Measurements from ENCODE around the gene RPS4Y2. TPM values are rescaled to one million over a fixed set of nuclear protein-coding genes. Genes with fewer than 3 reads are reported as not detected.

Gene RPS4Y2
- total and polyA plus RNA-seq, 4 donors, result not detected

DNA sequence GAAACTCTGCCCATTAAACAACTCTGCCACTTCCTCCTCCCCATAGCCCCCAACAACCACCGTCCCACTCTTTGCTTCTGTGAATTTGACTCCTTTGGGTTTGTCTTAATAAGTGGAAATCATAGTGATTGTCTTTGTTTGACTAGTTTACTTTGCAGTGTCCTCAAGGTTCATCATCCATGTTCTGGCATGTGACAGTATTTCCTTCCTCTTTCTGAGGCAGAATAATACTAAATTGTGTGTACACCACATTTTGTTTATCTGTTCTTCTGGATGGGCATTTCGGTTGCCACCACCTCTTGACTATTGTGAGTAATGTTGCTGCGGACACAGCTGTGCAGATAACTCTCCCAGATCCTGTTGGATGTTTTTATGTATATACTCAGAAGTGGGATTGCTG is 14.8 kb downstream of the RPS4Y2 start:
- H3K9ac ChIP-seq (ENCODE audit: low read depth in 1 of 2, low read length in 2 of 2), result no peak overlapping the region
- no peak for TF ChIP-seq JUND (IDR thresholded peaks at IDR 0.05)
- TF ChIP-seq, protein P1, sequence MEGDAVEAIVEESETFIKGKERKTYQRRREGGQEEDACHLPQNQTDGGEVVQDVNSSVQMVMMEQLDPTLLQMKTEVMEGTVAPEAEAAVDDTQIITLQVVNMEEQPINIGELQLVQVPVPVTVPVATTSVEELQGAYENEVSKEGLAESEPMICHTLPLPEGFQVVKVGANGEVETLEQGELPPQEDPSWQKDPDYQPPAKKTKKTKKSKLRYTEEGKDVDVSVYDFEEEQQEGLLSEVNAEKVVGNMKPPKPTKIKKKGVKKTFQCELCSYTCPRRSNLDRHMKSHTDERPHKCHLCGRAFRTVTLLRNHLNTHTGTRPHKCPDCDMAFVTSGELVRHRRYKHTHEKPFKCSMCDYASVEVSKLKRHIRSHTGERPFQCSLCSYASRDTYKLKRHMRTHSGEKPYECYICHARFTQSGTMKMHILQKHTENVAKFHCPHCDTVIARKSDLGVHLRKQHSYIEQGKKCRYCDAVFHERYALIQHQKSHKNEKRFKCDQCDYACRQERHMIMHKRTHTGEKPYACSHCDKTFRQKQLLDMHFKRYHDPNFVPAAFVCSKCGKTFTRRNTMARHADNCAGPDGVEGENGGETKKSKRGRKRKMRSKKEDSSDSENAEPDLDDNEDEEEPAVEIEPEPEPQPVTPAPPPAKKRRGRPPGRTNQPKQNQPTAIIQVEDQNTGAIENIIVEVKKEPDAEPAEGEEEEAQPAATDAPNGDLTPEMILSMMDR (IDR thresholded peaks at IDR 0.05; ENCODE audit: low read depth, low read length, missing input control), result no peak
- no peak for TF ChIP-seq HNF4G (IDR thresholded peaks at IDR 0.05)
- no peak for TF ChIP-seq FOXA1 (IDR thresholded peaks at IDR 0.05)
- no peak for TF ChIP-seq FOXA2 (IDR thresholded peaks at IDR 0.05)
- TF ChIP-seq TAF1 (conservative IDR thresholded peaks at IDR 0.05), result no peak
- TF ChIP-seq NR2F2 (IDR thresholded peaks at IDR 0.05), result no peak
- TF ChIP-seq, protein P2, sequence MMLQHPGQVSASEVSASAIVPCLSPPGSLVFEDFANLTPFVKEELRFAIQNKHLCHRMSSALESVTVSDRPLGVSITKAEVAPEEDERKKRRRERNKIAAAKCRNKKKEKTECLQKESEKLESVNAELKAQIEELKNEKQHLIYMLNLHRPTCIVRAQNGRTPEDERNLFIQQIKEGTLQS (IDR thresholded peaks at IDR 0.05), result no peak
- no peak for DNase-seq (ENCODE audit: low spot score)
- H3K27ac ChIP-seq (ENCODE audit: low read depth in 1 of 2, low read length in 2 of 2), result no peak overlapping the region
- no peaks in the 10 kb centered on the region for H3K27me3 ChIP-seq (ENCODE audit: control insufficient read depth in 4 of 4, insufficient read depth in 4 of 4, low read length in 3 of 4)
- 70% methylated on average over 3 of the region's 3 CpGs for WGBS
- H3K4me1 ChIP-seq (ENCODE audit: control insufficient read depth in 4 of 4, insufficient read depth in 4 of 4, low read length in 3 of 4), result no peaks in the 10 kb centered on the region
- H3K4me3 ChIP-seq (ENCODE audit: low read depth in 1 of 3, low read length in 3 of 3), result no peak overlapping the region
- no peaks in the 10 kb centered on the region for H3K36me3 ChIP-seq (ENCODE audit: control insufficient read depth in 4 of 4, insufficient read depth in 3 of 4, low read depth in 1 of 4, low read length in 3 of 4)
- no peaks in the 10 kb centered on the region for H3K9me3 ChIP-seq (ENCODE audit: control insufficient read depth in 4 of 4, low read length in 3 of 4)

DNA sequence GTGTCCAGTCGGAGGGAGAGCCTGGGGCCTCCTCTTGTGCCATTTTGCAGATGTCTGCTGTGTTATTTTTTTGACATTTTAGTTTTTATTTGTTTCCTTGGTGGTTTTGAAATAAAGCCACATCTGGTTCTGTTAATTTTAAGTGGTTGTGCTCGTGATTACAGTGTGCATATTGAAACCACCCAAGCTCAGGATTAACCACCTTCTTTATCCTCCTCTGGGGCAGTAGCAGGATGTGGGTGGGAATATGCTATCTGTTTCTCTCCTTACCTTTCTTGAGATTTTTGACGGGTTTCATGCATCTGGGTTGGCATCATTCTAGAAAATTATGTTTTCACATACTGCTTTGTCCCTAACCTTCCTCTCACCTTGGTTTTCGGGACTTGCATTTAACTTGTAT is 20.2 kb downstream of the RPS4Y2 start:
- no peaks in the 10 kb centered on the region for H3K9me3 ChIP-seq (ENCODE audit: control insufficient read depth in 4 of 4, low read length in 3 of 4)
- WGBS, result 60% methylated on average over 4 of the region's 4 CpGs

DNA sequence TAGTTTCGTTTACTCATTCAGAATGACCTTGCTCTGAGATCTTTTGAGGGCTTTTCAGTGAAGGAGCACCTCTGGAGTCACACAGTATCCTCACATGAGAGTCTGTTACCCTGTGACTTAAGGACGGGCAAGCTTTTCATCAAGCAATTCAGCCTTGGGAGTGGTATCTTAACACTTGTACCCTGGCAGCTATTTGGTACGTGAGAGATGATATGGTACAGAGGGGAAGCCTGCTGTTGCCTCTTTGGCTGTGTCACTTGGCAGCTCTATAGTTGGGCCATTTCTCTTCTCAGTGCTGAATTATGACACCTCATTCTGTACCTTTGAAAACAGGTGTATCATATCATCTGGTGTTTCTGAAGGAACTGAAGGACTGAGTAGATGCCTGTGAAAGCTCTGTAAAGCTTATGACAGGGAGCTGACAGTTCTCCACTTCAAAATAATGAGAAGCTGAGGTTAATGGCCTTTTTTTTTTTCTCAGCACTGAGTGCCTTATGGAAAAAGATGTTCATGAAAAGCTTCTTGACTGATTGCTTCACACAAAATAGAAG is 24.3 kb downstream of the RPS4Y2 start:
- H3K4me3 ChIP-seq (ENCODE audit: low read depth in 1 of 3, low read length in 3 of 3), result no peak overlapping the region
- no peaks in the 10 kb centered on the region for H3K4me1 ChIP-seq (ENCODE audit: control insufficient read depth in 4 of 4, insufficient read depth in 4 of 4, low read length in 3 of 4)
- TF ChIP-seq, protein P3, sequence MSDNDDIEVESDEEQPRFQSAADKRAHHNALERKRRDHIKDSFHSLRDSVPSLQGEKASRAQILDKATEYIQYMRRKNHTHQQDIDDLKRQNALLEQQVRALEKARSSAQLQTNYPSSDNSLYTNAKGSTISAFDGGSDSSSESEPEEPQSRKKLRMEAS (IDR thresholded peaks at IDR 0.05), result no peak
- TF ChIP-seq RAD21 (IDR thresholded peaks at IDR 0.05), result no peak
- TF ChIP-seq YY1 (IDR thresholded peaks at IDR 0.05), result no peak
- no peak for TF ChIP-seq EGR1 (IDR thresholded peaks at IDR 0.05; ENCODE audit: low read depth in 2 of 2)
- TF ChIP-seq, protein P1 (IDR thresholded peaks at IDR 0.05; ENCODE audit: low read depth, low read length, missing input control), result no peak
- TF ChIP-seq, protein P4, sequence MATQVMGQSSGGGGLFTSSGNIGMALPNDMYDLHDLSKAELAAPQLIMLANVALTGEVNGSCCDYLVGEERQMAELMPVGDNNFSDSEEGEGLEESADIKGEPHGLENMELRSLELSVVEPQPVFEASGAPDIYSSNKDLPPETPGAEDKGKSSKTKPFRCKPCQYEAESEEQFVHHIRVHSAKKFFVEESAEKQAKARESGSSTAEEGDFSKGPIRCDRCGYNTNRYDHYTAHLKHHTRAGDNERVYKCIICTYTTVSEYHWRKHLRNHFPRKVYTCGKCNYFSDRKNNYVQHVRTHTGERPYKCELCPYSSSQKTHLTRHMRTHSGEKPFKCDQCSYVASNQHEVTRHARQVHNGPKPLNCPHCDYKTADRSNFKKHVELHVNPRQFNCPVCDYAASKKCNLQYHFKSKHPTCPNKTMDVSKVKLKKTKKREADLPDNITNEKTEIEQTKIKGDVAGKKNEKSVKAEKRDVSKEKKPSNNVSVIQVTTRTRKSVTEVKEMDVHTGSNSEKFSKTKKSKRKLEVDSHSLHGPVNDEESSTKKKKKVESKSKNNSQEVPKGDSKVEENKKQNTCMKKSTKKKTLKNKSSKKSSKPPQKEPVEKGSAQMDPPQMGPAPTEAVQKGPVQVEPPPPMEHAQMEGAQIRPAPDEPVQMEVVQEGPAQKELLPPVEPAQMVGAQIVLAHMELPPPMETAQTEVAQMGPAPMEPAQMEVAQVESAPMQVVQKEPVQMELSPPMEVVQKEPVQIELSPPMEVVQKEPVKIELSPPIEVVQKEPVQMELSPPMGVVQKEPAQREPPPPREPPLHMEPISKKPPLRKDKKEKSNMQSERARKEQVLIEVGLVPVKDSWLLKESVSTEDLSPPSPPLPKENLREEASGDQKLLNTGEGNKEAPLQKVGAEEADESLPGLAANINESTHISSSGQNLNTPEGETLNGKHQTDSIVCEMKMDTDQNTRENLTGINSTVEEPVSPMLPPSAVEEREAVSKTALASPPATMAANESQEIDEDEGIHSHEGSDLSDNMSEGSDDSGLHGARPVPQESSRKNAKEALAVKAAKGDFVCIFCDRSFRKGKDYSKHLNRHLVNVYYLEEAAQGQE (IDR thresholded peaks at IDR 0.05), result no peak
- TF ChIP-seq, protein P5, sequence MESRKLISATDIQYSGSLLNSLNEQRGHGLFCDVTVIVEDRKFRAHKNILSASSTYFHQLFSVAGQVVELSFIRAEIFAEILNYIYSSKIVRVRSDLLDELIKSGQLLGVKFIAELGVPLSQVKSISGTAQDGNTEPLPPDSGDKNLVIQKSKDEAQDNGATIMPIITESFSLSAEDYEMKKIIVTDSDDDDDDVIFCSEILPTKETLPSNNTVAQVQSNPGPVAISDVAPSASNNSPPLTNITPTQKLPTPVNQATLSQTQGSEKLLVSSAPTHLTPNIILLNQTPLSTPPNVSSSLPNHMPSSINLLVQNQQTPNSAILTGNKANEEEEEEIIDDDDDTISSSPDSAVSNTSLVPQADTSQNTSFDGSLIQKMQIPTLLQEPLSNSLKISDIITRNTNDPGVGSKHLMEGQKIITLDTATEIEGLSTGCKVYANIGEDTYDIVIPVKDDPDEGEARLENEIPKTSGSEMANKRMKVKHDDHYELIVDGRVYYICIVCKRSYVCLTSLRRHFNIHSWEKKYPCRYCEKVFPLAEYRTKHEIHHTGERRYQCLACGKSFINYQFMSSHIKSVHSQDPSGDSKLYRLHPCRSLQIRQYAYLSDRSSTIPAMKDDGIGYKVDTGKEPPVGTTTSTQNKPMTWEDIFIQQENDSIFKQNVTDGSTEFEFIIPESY (IDR thresholded peaks at IDR 0.05), result no peak
- no peak overlapping the region for H3K9ac ChIP-seq (ENCODE audit: low read depth in 1 of 2, low read length in 2 of 2)
- H3K36me3 ChIP-seq (ENCODE audit: control insufficient read depth in 4 of 4, insufficient read depth in 3 of 4, low read depth in 1 of 4, low read length in 3 of 4), result no peaks in the 10 kb centered on the region
- H3K9me3 ChIP-seq (ENCODE audit: control insufficient read depth in 4 of 4, low read length in 3 of 4), result no peaks in the 10 kb centered on the region
- no peaks in the 10 kb centered on the region for H3K27me3 ChIP-seq (ENCODE audit: control insufficient read depth in 4 of 4, insufficient read depth in 4 of 4, low read length in 3 of 4)
- no peak overlapping the region for H3K27ac ChIP-seq (ENCODE audit: low read depth in 1 of 2, low read length in 2 of 2)
- DNase-seq (ENCODE audit: low spot score), result no peak
- WGBS, result 47% methylated on average over 3 of the region's 3 CpGs

More for the DNA sequence above, 20.2 kb downstream of the RPS4Y2 start:
- TF ChIP-seq FOXA2 (IDR thresholded peaks at IDR 0.05), result no peak
- Histone ChIP-seq H3K4me3 (ENCODE audit: low read depth in 1 of 3, low read length in 3 of 3) (no peak overlapping the region), H3K27me3 (ENCODE audit: control insufficient read depth in 4 of 4, insufficient read depth in 4 of 4, low read length in 3 of 4) (no peaks in the 10 kb centered on the region), H3K36me3 (ENCODE audit: control insufficient read depth in 4 of 4, insufficient read depth in 3 of 4, low read depth in 1 of 4, low read length in 3 of 4) (no peaks in the 10 kb centered on the region), H3K9ac (ENCODE audit: low read depth in 1 of 2, low read length in 2 of 2) (no peak overlapping the region), H3K4me1 (ENCODE audit: control insufficient read depth in 4 of 4, insufficient read depth in 4 of 4, low read length in 3 of 4) (no peaks in the 10 kb centered on the region), H3K27ac (ENCODE audit: low read depth in 1 of 2, low read length in 2 of 2) (no peak overlapping the region)
- no peak for DNase-seq (ENCODE audit: low spot score)
